Psoas muscle (tissue), 8 donors: ENCODE data around the gene TIMM23. TPM values are rescaled to one million over a fixed set of nuclear protein-coding genes. Genes with fewer than 3 reads are reported as not detected.
A peak's percentile ranks its signal among the peaks of the same experiment; 100 is the strongest.

Experiments
- ATAC-seq, 4 donors: fragments of 200-7000 bp; cut with Tn5 transposase; one replicate each; pipeline ENCODE4 v1.9.1; 2020; ENCODE audit warnings: moderate library complexity in 3 of 4, mild to moderate bottlenecking in 2 of 4
- DNase-seq, 2 donors: peaks; one replicate each; pipeline ENCODE4 v3.0.0-alpha.2; 2020
- H3K27ac ChIP-seq: fragments of 200-600 bp; one replicate; pipeline ENCODE4 v1.8.0; 2022
- H3K27me3 ChIP-seq, 3 donors: fragments of 200-600 bp in 1 of 3; one replicate each; pipeline versions ENCODE4 v1.6.1 to v1.8.0; 2013 to 2022; ENCODE audit warnings: low read length in 2 of 3, mild to moderate bottlenecking in 2 of 3, moderate library complexity in 1 of 3; ENCODE audit not compliant: insufficient read depth in 3 of 3
- H3K36me3 ChIP-seq, 2 donors: fragments of 200-600 bp in 1 of 2; one replicate each; pipeline versions ENCODE4 v1.6.1 to v1.8.0; 2013 to 2022; ENCODE audit warnings: low read depth in 1 of 2, mild to moderate bottlenecking in 1 of 2, moderate library complexity in 1 of 2; ENCODE audit not compliant: insufficient read depth in 1 of 2
- H3K4me1 ChIP-seq: fragments of 200-600 bp; one replicate; pipeline ENCODE4 v1.8.0; 2022
- H3K4me3 ChIP-seq: fragments of 200-600 bp; one replicate; pipeline ENCODE4 v1.8.0; 2022; ENCODE audit warnings: mild to moderate bottlenecking
- H3K9me3 ChIP-seq: fragments of 200-600 bp; one replicate; pipeline ENCODE4 v1.8.0; 2022
- CTCF ChIP-seq: fragments of 200-600 bp; IDR thresholded peaks from one replicate; pipeline ENCODE4 v1.8.0; 2022; ENCODE audit warnings: antibody characterized with exemption
- WGBS, 3 donors: extraction: QIAGEN DNeasy Blood & Tissue Kit; methylation state at CpG; one replicate each; pipeline versions ENCODE4 v1.1.6 to v1.1.7; 2013; 5-methylcytosine and 5-hydroxymethylcytosine counted together
- intact Hi-C, 2 donors: fragments of 100-400 bp; cut with DNase I; formaldehyde crosslinking; loops; one replicate each; pipeline versions ENCODE4 v1.11.0 to v1.14.2; 2022
- polyA plus RNA-seq, 3 donors: library from polyadenylated mRNA; stranded (reverse); fragments of 200-250 nt; gene quantifications; one replicate each; pipeline ENCODE4 v1.2.3, GENCODE V29; 2013
- total RNA-seq, 4 donors: library from RNA; stranded (reverse); fragmentation: NEBNext Ultra II Directional in 2 of 4; extraction: Animal tissue kit (Norgen Biotek cat#: 25700) in 2 of 4; gene quantifications; one replicate each; pipeline versions ENCODE4 v1.2.1 to v1.2.4, GENCODE V29; 2021 to 2023
- donor health status: healthy with polysubstance abuse.
- donor health status: DM: no; HTN: no; CAD: no; lungs with moderate emphysema.
- donor health status: Bipolar disorder and iron deficiency.
- donor health status: healthy.
- donor health status: DM: yes; HTN: yes; CAD: no.
- donor health status: DM: no; HTN: no; CAD: no.
- donor health status: DM: no; HTN: no; CAD: no.
- donor health status: DM: yes; HTN: yes; CAD: no.

TIMM23 gene
- total and polyA plus RNA-seq, 7 donors: 82.9 to 134 (median 101) TPM

- TF ChIP-seq CTCF: peak; percentile 60
- Histone ChIP-seq H3K9me3 (no peaks in the 10 kb centered on the region), H3K4me1 (peaks cover 42% of the 10 kb centered on the region), H3K27me3 (no peaks in the 10 kb centered on the region), H3K36me3 (no peaks in the 10 kb centered on the region), H3K4me3 (peak within 1 kb of the TSS; percentile 86), H3K27ac (peak within 1 kb of the TSS; percentile 90)
- ATAC-seq (peak; percentile 98 to 99 (median 98)), DNase-seq (peak; percentile 97 to 99)
- intact Hi-C loops: no loop called here
- 0 to 2% (median 1%) methylated on average over 44 to 59 of the region's 59 CpGs for WGBS, 3 donors
Measured at GRCh38 chr10:46030091-46030937, 58.0 kb downstream of the TIMM23 start, which contains the start of gene NCOA4. TSS of gene NCOA4 (minus strand) at chr10:46030623. CDS start at chr10:46016680, 13,943 bp downstream.

GRCh38 chr10:46031648-46032532 lies 59.6 kb downstream of the TIMM23 start:
- no peak for ATAC-seq
- WGBS, 3 donors: 81 to 87% (median 85%) methylated on average over 6 of the region's 6 CpGs
- no peak for DNase-seq
- H3K27me3 ChIP-seq: no peaks in the 10 kb centered on the region
- peaks cover 26% of the 10 kb centered on the region for H3K4me1 ChIP-seq
- TF ChIP-seq CTCF: no peak
- intact Hi-C loops: no loop called here
- H3K4me3 ChIP-seq: no peak overlapping the region
- H3K36me3 ChIP-seq: no peaks in the 10 kb centered on the region
- H3K27ac ChIP-seq: no peak overlapping the region
- no peaks in the 10 kb centered on the region for H3K9me3 ChIP-seq

GRCh38 chr10:46033602-46034011 lies 61.3 kb downstream of the TIMM23 start:
- ATAC-seq (no peak), DNase-seq (no peak)
- no peaks in the 10 kb centered on the region for H3K36me3 ChIP-seq
- no peak overlapping the region for H3K27ac ChIP-seq
- H3K9me3 ChIP-seq: no peaks in the 10 kb centered on the region
- H3K27me3 ChIP-seq: no peaks in the 10 kb centered on the region
- peaks cover 9% of the 10 kb centered on the region for H3K4me1 ChIP-seq
- no peak overlapping the region for H3K4me3 ChIP-seq
- intact Hi-C loops: no loop called here
- no peak for TF ChIP-seq CTCF

GRCh38 chr10:46035923-46036849 lies 63.9 kb downstream of the TIMM23 start:
- intact Hi-C loops: no loop called here
- H3K36me3 ChIP-seq: no peaks in the 10 kb centered on the region
- TF ChIP-seq CTCF: no peak
- no peak overlapping the region for H3K27ac ChIP-seq
- DNase-seq: no peak
- 58 to 62% (median 60%) methylated on average over 8 of the region's 8 CpGs for WGBS, 3 donors
- ATAC-seq: no peak
- no peaks in the 10 kb centered on the region for H3K9me3 ChIP-seq
- no peak overlapping the region for H3K4me3 ChIP-seq
- no peaks in the 10 kb centered on the region for H3K4me1 ChIP-seq
- peaks cover 0 to 5% (median 0%) of the 10 kb centered on the region in 3 donors for H3K27me3 ChIP-seq
